GM19193 (cell line): Measurements from ENCODE around the gene FGF1.

Experiments
- POLR2A ChIP-seq: IDR thresholded peaks from 4 replicates; pipeline ENCODE4 v1.6.1; 2011; ENCODE audit not compliant: insufficient read depth, insufficient read length; ENCODE audit errors: extremely low read depth

FGF1 gene

DNA sequence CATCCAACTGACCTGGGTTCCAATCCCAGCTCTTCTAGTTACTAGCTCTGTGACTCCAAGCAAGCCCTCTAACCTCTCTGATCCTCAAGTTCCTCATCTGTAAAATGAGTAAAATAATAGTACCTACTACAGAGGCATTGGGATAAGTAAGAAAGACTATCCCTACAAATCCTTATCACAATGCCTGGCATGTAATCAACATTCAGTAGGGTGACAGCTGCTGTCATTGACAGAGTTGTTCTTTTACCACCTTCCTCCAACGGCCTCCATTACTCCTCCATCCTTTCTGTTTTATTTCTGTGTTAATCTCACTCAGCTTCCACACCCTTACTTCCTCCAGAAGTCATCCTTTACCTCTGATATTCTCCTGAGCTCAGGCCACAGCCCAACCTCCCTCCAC, 40.4 kb downstream of the FGF1 start:
- no peak for TF ChIP-seq POLR2A

- no peak for TF ChIP-seq POLR2A
Measured at GRCh38 chr5:142644640-142645361, 41.1 kb downstream of the FGF1 start.

DNA sequence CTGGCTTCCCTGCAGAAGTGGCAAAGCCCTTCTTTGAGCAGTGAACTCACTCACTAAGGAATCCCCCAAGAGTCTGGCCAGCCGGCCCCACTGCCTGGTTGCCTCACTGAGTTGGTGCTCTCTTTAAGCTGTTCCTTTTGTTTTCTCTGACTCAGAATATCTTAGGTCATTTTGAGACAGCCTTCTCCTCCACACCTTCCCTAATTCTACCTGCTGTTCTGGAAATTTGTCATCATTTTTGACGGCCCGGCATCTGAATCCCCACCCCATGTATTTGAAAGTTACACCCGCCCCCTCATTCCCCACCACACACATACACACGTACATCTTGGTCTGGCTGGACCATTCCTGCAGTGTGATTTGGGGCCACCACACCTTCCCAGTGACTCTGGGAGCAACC, 41.8 kb downstream of the FGF1 start:
- TF ChIP-seq POLR2A = no peak

DNA sequence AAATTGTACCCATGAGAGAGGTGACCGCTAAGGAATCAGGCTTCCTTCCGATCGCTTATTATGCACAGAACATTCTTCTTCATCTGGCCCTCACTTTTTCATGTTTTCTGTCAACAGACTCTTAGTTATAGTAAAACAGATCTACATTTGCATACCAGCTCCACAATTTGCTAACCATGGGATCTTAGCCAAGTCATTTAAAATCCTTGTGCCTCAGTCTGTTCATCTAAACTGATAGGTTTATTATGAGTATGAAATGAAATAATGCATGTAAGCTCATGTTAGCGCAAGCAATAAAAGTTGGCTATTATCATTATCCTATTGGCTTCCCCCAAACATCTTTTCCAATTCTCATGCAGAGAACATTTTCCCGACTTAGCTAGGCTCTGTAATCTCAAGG, 42.3 kb downstream of the FGF1 start:
- no peak for TF ChIP-seq POLR2A

DNA sequence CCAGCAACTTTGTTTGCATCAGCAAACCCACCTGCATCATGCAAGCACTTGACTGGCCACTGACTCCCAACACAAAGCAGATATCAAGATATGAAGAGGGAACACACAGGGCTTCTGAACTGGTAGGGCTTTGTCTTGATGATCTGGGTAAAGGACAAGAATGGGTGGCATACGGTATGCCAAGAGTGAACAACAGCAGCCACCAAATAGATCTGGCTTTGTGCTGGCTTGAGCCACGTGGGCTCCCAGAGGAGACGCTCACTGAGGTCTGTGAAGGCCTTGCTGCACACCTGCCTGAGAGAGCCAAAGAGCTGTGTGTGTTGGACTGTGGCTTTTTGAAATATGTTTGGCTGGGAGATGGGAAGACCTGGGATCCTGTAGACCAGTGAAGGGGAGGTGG, 43.5 kb downstream of the FGF1 start:
- TF ChIP-seq POLR2A = no peak

- no peak for TF ChIP-seq POLR2A
Measured at GRCh38 chr5:142641711-142642110, 44.2 kb downstream of the FGF1 start.

- TF ChIP-seq POLR2A = no peak
Measured at GRCh38 chr5:142640316-142641005, 45.4 kb downstream of the FGF1 start.

DNA sequence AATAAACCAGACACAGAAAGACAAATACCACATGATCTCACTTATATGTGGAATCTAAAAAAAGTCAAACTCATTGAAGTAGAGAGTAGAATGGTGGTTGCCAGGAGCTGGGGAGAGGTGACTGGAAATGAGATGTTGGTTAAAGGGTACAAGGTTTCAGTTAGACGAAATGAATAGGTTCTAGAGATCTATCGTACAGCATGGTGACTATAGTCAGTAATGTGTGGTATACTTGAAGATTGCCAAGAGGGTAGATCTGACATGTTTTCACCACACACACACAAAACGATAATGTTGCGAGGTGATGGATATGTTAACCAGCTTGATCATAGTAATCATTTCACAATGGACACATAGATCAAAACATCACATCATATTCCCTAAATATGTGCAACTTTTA, 46.4 kb downstream of the FGF1 start:
- TF ChIP-seq POLR2A = no peak

DNA sequence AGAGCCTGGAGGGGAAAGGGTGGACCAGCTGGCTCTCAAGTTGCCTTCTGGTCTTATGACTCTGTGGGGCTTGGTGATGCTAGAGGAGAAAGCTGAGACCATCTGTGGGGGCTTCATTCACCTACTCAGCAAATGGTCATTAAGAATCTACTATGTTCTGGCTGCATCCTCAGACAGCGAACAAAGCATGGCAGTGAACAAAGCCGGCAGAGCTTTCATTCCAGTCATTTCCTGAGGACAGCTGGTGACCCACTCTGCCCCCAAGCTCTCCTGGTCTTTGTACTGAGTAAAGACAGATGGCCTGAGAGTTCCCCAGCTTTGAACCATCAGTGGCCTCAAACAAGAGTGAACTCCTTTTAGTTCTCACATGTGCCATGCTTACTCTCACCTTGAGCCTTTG, 48.0 kb downstream of the FGF1 start:
- no peak for TF ChIP-seq POLR2A

DNA sequence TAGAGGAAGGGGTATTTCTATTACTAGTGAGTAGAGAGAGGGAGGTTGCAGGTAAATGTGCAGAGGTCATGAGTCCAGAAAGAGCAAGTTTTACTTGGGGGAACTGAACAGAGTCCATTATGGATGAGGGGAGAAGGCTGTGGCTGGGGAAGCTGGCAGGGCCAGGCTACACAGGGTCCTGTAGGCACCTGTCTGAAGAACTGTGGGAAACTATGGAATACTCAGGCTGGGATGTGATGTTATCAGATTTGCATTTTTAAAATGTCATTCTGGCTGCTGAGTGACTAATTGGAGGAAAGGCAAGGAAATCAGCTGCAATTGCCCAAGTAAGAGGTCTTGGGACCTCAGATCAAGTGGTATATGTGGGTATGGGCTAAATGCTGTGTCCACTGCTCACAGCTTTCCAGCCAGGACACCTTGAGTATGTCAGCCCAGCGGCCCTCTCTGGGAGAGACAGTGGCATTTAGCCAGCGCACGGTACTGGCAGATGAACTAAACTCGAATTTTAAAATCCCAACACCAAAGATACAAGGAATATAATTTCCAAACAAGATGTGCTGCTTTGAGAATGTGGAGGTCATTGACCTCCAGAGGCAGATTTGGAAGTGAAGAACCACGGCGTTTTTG, 49.1 kb downstream of the FGF1 start:
- TF ChIP-seq POLR2A = no peak

DNA sequence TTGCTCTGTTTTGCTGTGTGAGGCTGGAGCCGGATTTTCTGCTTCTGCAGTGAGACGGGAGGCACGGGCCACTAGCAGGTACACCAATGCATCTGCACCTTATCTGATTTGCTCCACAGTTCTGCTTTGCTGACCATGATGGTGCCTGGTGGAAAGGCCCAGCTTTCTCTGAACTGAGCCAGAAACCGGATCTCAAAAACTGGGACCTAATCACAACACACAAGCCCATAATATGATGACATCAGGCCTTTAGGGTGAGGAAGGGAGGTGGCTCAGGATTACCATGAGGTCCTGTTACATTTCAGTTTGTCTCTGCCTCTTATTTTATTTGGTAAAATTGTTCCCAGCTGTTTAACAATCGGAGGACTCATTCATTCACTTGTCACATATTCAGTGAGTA, 49.8 kb downstream of the FGF1 start:
- no peak for TF ChIP-seq POLR2A

DNA sequence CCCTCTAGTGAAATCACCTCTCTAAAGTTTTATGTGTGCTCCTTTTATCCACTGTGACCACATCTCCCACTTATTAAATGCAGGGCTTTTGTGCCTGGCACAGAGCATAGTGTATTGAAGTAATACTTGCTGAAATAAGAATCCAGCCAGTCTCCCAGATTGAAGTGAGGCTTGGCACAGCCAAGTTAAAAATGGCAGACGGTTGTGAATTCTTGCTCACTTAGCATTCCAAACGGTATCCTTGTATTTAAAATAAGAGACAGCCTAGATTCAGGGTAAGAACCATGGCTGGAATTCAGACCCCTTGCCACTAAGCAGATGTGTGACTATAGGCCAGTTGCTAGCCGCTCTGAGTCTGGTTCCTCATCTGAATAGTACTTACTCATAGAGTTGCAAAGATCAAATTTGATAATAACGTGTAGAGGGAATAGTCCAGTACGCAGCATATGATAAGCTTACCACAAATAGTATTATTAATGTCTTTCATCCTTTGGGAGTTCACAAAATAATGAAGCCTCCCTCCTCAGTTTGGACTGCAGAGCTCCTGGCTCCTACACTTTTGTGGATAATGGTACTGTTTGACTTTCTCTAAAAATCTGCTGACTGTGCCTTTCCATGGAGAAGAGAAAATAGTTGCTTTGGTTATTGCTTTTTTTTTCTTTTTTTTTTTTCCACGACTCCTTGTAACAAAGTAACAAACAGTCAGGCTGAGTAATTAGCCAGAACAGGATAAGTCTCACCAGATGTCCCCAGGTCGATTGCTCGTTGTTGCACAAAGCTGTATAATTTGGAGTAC, 51.5 kb downstream of the FGF1 start:
- TF ChIP-seq POLR2A = no peak

GRCh38 chr5:142630927-142631539, 54.9 kb downstream of the FGF1 start:
- TF ChIP-seq POLR2A = no peak

DNA sequence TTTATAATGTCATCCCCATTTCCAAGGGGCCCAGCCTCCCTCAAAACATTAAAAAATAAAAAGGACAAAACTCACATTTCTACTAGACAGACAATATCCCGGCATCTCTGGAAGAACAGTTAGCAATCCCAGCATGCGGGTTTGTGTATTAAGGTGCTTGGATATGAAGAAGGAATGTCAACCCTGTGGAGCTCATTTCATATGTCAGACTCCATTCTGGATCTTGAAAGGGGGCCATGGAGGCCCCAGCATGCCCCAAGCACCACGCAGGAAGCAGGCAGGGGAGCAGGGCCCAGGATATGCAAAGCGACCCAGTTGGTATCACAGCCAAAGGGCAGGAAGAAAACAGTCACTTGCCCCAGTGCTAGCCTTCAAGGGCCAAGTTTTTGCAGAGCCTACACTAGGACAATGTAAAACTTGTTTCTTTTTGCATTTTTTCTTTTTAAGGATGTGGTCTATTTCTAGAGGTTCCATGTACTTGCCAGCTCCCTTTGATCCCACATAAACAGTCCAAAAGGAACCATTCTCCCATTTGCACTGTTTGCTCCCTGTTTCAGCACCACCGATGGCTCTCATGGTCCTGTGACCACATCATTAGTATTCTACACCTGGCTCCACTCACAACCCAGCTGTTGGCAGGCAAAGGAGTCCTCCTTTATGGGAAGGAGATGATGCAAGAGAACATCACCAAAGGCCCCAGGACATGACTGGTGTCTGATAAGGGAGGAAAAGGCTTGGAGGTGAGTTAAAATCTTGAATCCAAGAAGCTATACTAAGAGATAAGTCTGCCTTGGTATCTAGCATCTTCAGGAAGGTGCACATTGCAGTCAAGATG, 58.3 kb downstream of the FGF1 start:
- TF ChIP-seq POLR2A = no peak
